Measurements from ENCODE around the gene USP38. TPM values are rescaled to one million over a fixed set of nuclear protein-coding genes. Genes with fewer than 3 reads are reported as not detected.

Gene USP38
- total RNA-seq, 2 experiments from 2014 or later, result 34.2 to 35.7 TPM

GRCh38 chr4:143252478-143252877 lies 67.8 kb downstream of the USP38 start:
- no peak overlapping the region for H3K27ac ChIP-seq (ENCODE audit: low read depth in 1 of 2, low read length in 2 of 2)
- H3K27me3 ChIP-seq (ENCODE audit: control insufficient read depth in 1 of 2, insufficient read depth in 2 of 2, low read length in 2 of 2), result no peaks in the 10 kb centered on the region
- no peaks in the 10 kb centered on the region for H3K9me3 ChIP-seq (ENCODE audit: control insufficient read depth in 1 of 2, insufficient read depth in 1 of 2, low read length in 2 of 2)
- POLR2A ChIA-PET, result no interaction called here
- no peak for TF ChIP-seq CTCF (IDR thresholded peaks at IDR 0.05)
- Mint-ChIP-seq H3K9me3 (no peaks in the 10 kb centered on the region), H3K4me3 (no peak overlapping the region), H3K36me3 (ENCODE audit: low read depth) (no peaks in the 10 kb centered on the region), H3K27me3 (peaks cover 5% of the 10 kb centered on the region), H3K27ac (no peak overlapping the region), H3K4me1 (ENCODE audit: low read depth) (no peaks in the 10 kb centered on the region)
- H3K4me3 ChIP-seq (ENCODE audit: low read length), result no peak overlapping the region
- no peak for ATAC-seq (ENCODE audit: poor library complexity)
- no peaks in the 10 kb centered on the region for H3K4me1 ChIP-seq (ENCODE audit: insufficient read depth, low read length)
- DNase-seq, result no peak
- CTCF ChIA-PET, result no interaction called here
- no peaks in the 10 kb centered on the region for H3K36me3 ChIP-seq (ENCODE audit: insufficient read depth, low read length)
- intact Hi-C loops (cut with DNase I, micrococcal nuclease), result no loop called here

- Mint-ChIP-seq H3K36me3 (ENCODE audit: low read depth) (no peaks in the 10 kb centered on the region), H3K4me1 (ENCODE audit: low read depth) (no peaks in the 10 kb centered on the region), H3K27ac (no peak overlapping the region), H3K9me3 (no peaks in the 10 kb centered on the region), H3K4me3 (no peak overlapping the region), H3K27me3 (peaks cover 5% of the 10 kb centered on the region)
- H3K9me3 ChIP-seq (ENCODE audit: control insufficient read depth in 1 of 2, insufficient read depth in 1 of 2, low read length in 2 of 2), result no peaks in the 10 kb centered on the region
- TF ChIP-seq CTCF (IDR thresholded peaks at IDR 0.05), result no peak
- no peaks in the 10 kb centered on the region for H3K27me3 ChIP-seq (ENCODE audit: control insufficient read depth in 1 of 2, insufficient read depth in 2 of 2, low read length in 2 of 2)
- H3K36me3 ChIP-seq (ENCODE audit: insufficient read depth, low read length), result no peaks in the 10 kb centered on the region
- intact Hi-C loops (cut with DNase I, micrococcal nuclease), result no loop called here
- H3K27ac ChIP-seq (ENCODE audit: low read depth in 1 of 2, low read length in 2 of 2), result no peak overlapping the region
- no peaks in the 10 kb centered on the region for H3K4me1 ChIP-seq (ENCODE audit: insufficient read depth, low read length)
- no peak overlapping the region for H3K4me3 ChIP-seq (ENCODE audit: low read length)
- ATAC-seq (ENCODE audit: poor library complexity) (no peak), DNase-seq (no peak)
- POLR2A ChIA-PET, result no interaction called here
- CTCF ChIA-PET, result no interaction called here
Measured at GRCh38 chr4:143253166-143253565, 68.4 kb downstream of the USP38 start.

- no peaks in the 10 kb centered on the region for H3K4me1 ChIP-seq (ENCODE audit: insufficient read depth, low read length)
- no peaks in the 10 kb centered on the region for H3K9me3 ChIP-seq (ENCODE audit: control insufficient read depth in 1 of 2, insufficient read depth in 1 of 2, low read length in 2 of 2)
- no peak overlapping the region for H3K4me3 Mint-ChIP-seq
- peaks cover 5% of the 10 kb centered on the region for H3K27me3 Mint-ChIP-seq
- DNase-seq (no peak), ATAC-seq (ENCODE audit: poor library complexity) (no peak)
- H3K27ac Mint-ChIP-seq, result no peak overlapping the region
- no peaks in the 10 kb centered on the region for H3K27me3 ChIP-seq (ENCODE audit: control insufficient read depth in 1 of 2, insufficient read depth in 2 of 2, low read length in 2 of 2)
- ChIA-PET POLR2A (no interaction called here), CTCF (no interaction called here)
- H3K4me3 ChIP-seq (ENCODE audit: low read length), result no peak overlapping the region
- TF ChIP-seq CTCF (IDR thresholded peaks at IDR 0.05), result no peak
- H3K9me3 Mint-ChIP-seq, result no peaks in the 10 kb centered on the region
- no peaks in the 10 kb centered on the region for H3K4me1 Mint-ChIP-seq (ENCODE audit: low read depth)
- no peaks in the 10 kb centered on the region for H3K36me3 ChIP-seq (ENCODE audit: insufficient read depth, low read length)
- no peaks in the 10 kb centered on the region for H3K36me3 Mint-ChIP-seq (ENCODE audit: low read depth)
- H3K27ac ChIP-seq (ENCODE audit: low read depth in 1 of 2, low read length in 2 of 2), result no peak overlapping the region
- intact Hi-C loops (cut with DNase I, micrococcal nuclease), result no loop called here
Measured at GRCh38 chr4:143254491-143255226, 69.9 kb downstream of the USP38 start.

Measured in CD4-positive, alpha-beta T cell (primary cell).